NCI-H524 (cell line): ENCODE results near the gene EEF2.
"Not testable (repeated sequence)": the region's sequence is repeated elsewhere in the genome, so short reads cannot be mapped to it uniquely, and the experiment has no call there.

Experiments
- DNase-seq, 2 experiments: peaks; one replicate each; lab custom pipeline; 2025; lab: John Stamatoyannopoulos, UW

Gene EEF2

DNA sequence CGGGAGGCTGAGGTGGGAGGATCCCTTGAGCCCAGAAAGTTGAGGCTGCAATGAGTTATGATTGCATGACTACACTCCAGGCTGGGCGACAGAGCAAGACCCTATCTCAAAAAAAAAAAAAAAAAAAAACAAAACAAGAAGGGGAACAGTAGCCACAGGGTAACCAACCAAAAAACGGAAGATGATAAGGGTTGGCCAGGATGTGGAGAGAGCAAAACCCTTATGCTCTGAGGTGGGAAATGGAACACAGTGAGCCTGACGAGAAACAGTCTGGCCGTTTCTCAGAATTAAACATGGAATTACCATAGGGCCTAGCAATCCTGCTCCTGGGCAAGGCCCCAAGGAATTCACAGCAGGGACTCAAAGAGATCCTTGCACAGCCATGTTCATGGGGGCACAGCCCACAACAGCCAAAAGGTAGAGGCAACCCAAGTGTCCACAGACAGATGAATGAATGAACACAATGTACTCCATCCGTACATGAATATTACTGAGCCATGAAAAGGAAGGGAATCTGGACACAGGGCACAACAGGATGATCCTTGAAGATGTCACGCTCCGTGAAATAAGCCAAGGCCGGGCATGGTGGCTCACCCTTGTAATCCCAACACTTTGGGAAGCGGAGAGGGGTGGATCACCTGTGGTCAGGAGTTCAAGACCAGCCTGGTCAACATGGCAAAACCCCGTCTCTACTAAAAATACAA lies 41.1 kb downstream of the EEF2 start:
- no peak for DNase-seq

- no peak for DNase-seq
These were observed 42.4 kb downstream of the EEF2 start for GRCh38 chr19:3942790-3943409.

- DNase-seq: not testable (repeated sequence)
These were observed 46.8 kb downstream of the EEF2 start for GRCh38 chr19:3938300-3938950.

GRCh38 chr19:3936506-3937442 lies 48.5 kb downstream of the EEF2 start:
- no peak for DNase-seq

DNA sequence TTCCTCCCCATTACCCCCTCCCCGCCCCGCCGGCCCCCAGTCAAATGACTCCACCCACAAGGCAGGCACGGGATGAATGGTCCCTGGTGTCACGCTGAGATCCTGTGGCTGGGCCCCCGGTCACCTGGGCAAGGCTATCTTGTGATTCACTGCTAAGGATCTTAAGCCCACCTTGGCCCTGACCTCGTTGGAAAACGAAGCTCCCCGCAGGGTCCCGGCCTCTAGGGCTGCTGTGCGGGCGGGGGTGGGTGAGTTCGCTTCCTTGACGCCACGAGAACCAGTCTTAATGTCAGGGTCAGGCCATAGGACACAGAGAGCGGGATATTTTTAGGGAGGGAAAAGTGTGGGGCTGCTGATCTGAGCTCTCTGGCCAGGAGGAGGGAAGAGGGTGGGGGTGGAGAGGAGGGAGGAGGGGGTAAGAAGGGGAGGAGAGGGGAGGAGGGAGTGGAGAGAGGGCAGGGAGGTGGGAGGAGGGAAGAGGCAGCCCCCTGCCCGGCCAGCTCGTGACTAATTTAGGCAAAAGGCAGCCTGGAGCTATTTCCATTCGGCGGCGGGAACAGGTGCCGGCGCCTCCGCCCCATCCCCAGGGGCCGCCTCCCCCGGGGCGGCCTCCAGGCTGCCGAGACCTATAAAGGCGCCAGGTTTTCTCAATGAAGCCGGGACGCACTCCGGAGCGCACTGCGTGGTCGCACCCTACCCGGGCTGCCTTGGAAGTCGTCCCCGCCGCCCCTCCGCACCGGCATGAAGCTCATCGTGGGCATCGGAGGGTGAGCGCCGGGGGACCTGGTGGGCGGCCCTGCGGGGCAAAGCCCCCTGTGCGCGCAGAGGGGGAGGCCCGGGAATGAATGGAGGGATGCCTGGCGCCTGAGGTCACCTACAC lies 52.1 kb downstream of the EEF2 start, which contains the start of gene NMRK2:
Gene NMRK2 (plus strand): TSS at position 139 of the 880 bp plus-strand sequence. CDS start 603 bp downstream, at position 742.
- DNase-seq: no peak

GRCh38 chr19:3931041-3931440 lies 54.2 kb downstream of the EEF2 start:
- no peak for DNase-seq
